HG03064 (cell line): ENCODE data around the gene COX6A2.
"Not testable (repeated sequence)": the region's sequence is repeated elsewhere in the genome, so short reads cannot be mapped to it uniquely, and the experiment has no call there.

ENCODE experiments used
- ATAC-seq: cut with Tn5 transposase; IDR thresholded peaks from one replicate; pipeline ENCODE4 v1.9.1; 2021; ENCODE audit warnings: low read depth; ENCODE audit not compliant: unreplicated experiment

COX6A2 gene

DNA sequence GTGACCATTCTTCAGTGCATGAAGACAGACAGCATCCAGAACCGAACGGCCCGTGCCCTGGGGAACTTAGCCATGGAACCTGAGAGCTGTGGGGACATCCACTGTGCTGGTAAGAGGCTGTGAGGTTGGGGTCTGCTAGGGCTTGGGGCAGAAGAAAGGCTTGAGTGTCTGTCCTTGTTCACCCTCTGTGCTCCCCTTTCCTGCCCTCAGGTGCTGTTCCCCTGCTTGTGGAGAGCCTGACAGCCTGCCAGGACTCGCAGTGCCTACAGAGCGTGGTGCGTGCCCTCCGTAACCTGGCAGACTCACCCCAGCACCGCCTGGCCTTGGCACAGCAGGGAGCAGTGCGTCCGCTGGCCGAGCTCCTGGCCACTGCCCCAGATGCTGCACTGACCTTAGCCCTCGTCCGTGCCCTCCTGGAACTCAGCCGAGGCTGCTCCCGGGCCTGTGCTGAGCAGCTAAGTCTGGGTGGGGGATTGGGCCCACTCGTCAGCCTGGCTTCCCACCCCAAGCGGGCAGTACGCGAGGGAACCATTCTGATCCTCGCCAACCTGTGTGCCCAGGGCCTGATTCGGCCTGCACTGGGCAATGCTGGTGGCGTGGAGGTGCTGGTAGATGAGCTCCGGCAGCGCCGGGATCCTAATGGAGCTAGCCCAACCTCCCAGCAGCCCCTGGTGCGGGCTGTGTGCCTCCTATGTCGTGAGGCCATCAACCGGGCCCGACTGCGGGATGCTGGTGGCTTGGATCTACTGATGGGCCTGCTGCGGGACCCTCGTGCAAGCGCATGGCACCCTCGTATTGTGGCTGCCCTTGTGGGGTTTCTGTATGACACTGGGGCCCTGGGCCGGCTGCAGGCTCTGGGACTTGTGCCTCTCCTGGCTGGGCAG lies 34.0 kb upstream of the COX6A2 start:
- no peak for ATAC-seq

DNA sequence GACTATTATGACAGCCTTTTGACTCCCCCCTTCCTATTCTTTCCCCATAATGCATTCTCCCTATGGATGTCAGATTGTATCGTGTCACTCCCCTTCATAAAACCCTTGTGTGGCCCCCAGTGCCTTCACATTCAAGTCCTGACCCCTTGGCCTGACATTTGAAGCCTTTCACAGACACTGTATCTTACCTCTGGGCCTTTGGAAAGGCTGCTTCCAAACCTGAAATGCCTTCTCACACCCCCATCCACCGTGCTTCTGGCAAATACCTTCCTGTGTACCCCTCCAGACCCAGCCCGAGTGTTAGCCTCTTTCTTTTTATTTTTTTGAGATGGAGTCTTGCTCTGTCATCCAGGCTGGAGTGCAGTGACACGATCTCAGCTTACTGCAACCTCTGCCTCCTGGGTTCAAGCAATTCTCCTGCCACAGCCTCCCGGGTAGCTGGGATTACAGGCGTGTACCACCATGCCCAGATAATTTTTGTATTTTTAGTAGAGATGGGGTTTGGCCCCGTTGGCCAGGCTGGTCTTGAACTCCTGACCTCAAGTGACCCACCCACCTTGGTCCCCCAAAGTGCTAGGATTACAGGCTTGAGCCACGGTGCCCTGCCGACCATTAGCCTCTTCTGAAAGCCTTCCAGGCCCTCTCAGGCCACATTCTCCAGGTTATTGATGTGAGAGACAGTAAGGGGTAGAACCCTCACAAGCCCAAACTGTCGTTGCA lies 33.2 kb upstream of the COX6A2 start:
- ATAC-seq = no peak

DNA sequence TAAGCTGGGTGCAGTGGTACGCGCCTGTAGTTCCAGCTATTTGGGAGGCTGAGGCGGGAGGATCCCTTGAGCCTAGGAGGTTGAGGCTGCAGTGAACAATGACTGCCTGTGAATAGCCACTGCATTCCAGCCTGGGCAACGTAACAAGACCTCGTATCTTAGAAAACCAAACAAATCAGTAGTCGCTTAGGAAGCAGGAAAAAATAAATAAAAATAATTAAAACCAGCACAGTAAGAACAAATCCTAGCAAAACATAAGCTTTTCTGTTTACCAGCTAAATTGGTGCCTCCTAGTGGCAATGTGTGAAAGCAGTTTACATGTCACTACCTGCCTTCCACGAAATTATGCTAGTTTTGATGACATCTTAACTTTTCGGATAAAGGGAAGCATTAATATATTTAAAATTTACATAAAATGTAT lies 32.4 kb upstream of the COX6A2 start:
- ATAC-seq = no peak

DNA sequence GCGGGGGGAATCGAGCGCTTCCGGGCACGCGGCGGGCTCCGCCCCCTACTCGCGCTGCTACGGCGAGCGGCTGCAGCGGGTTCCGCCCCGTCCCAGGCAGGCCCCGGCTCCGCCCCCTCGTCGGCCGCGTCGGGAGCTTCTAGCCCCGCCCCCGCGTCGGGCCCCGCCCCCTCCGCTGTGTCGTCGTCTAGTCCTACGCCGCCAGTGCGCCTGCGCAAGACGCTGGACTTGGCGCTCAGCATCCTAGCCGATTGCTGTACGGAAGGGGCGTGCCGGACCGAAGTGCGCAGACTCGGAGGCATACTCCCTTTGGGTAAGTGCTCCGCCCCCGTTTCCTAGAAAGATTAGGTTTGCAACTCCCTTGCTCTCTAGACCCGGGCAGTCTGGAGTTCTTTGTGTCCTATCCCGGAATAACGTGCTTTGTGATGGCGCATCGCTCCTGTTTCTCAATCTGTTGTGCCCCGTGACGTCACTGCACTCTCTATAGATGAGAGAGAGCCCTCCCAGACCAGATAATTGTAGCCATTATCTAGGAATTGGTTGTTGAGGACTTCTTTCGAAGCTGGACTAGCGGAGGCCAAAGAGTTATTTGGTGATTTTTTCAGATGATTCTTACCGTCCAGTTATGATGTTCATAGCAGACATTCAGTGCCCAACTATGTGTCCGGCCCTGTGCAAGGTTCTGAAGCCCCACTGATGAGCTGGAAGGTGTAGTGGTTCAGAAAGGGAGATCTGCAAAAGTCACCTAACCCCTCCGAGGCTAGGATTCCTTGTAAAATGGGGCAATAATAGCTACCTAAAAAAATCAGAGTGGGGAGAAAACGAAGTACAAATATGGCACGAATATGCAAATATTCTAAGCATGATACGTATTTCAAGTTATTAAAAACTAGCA lies 31.8 kb upstream of the COX6A2 start:
- peak; percentile 66 for ATAC-seq

DNA sequence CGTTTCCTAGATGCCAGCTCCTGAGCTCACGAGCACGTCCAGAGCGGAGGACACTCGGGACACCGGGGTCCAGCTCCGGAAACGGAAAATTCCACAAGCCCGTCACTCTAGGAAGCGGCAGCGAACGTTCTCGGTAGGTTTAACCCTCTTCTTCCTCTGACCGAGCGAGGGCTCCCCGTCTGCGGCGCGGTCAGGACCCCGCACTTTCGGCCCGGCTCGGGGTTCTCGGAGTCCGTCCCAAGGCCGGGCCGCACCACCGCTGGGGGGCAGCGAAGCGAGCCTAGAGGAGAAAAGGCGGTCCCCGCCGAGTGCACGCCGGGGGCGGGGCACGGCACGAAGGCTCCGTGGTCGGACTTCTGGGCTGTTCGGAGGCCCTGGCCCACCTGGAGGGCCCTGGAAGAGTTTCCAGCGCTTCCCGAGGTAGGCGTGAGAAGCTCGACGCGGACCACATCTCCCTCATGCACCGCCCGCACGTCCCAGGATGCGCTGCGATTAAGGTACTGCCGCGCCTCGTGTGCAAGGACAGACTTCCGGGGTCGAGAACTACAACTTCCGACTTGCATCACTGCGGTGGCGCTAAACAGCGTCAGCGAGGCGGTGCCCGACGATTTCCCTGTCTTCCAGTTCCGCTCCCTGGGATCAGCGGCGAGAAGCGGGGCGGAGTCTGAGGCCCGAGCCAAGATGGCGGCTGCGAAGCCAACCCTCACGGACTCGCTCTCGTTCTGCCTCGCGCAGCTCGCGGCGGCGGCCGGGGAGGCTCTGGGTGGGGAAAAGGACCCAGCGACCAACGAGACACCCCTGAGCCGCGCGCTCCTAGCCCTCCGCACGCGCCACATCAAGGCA lies 30.9 kb upstream of the COX6A2 start, which contains the start of gene ARMC5:
TSS of gene ARMC5 (plus strand) at position 658 of the 843 bp plus-strand sequence. CDS start at position 682, 24 bp downstream.
- peak; percentile 73 for ATAC-seq

DNA sequence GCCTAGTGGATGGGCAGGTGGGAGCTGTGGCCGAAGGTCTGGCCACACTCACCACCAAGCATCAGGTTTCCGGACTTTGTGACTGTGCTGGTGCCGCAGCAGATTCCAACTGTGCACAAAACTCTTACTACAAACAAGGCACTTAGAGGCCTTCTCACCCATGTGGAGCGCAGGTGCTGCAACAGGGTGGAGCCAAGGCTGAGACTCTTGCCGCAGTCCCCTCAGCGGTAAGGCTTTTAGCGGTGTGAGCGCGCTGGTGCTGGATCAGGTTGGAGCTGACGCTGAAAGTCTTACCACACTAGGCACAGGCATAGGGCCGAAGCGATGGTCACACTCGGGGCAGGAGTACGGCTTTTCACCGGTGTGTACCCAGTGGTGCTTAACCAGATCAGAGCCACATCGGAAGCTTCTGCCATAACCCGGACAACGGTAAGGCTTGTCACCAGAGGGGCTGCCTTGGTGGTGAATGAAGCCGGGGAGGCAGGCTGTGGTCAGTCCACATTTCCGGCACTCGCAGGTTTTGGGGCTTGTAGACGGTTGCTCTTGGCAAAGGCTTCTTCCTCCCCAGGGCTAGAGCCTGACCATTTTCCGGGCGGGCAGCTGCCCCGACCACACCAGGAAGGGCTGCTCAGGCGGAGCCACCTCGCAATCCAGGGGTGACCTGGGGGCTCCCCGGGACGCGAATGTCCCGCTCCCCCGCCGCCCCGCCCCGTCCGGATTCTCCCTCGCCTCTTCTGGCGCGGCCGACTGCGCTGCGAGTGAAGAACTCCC lies 30.1 kb upstream of the COX6A2 start:
- no peak for ATAC-seq

DNA sequence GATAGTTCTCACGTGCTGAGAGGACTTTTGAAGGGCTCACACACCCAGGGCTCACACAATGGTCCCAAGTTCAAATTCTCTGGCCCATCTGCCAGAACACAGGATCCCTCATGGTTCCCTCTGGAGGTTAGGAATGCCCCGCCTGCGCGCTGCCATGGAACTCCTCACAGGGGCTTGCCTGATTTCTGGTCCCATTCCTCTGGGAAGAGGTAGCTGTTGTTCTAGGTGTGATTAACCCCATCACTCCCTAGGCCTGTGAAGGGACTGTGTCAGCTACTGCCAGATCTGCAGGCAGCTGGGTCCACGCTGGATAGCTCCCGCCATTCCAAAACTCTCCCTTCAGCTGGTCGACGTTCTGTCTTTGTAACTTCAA lies 28.8 kb upstream of the COX6A2 start:
- no peak for ATAC-seq

DNA sequence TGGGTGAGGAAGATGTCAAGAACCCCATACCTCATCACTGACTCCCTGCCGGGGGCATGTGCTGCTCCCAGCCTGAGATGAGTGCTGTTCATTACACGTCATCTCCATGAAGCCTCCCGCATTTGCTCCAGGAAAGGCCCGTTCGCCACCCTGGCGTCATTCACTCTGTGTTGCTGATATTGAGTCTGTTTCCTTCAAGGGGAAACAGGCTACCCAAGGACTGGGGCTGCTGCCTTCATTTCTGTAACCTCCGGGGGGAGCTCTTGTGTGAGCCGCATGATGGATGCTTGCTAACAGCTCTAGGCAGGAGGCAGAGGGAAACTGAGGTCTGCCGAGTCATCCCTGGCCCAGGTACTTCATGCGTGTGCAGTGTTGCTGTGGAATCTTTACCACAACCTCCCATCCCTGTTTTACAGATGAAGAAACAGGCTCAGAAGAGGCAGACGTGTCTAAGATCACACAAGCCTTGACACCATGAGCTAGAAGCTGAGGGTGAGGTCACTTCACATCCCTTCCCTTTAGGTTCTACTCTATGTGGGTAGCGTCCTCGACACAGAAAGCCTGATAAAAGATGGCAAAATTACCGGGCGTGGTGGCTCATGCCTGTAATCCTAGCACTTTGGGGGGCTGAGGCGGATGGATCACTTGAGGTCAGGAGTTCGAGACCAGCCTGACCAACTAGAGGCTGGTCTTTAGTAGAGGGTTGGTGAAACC lies 27.6 kb upstream of the COX6A2 start:
- no peak for ATAC-seq

DNA sequence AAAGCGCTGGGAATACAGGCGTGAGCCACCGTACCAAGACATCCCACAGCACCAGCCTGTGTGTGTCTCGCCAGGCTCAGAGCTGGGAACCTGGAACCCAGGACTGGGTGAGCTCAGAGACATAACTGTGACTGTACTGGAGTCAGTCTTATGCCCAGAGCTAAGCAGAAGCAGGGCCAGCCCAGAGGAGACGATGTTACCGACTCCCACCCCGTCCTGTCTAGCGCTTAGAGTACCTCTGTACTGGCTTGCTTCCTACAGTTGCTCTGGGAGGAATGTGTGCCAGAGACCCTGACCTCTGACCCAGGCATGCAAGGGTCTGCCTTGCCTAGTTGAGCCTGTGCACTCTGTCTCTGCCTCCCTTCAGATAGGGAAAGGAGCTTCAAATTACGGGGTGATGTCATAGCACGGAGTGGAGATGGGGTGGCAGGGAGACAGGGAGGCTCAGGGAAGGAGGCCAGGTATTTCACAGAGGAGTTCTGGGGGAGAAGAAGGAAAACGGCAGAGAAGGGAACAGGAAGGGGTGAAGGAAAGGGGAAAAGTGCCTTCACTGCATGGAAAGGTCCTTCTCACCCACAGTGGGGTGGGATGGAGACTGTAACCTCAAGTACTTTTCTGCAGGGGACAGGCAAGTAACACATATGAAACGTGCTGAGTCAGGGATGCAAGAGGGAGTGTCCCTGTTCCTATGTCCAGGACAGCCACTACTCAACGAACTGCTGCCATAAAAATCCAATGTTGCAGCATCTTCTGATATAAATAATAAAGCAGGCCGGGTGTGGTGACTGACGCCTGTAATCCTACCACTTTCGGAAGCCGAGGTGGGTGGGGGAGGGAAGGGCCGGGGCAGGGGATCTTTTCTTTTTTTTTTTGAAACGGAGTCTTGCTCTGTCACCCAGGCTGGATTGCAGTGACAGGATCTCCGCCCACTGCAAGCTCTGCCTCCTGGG lies 25.4 kb upstream of the COX6A2 start:
- no peak for ATAC-seq

DNA sequence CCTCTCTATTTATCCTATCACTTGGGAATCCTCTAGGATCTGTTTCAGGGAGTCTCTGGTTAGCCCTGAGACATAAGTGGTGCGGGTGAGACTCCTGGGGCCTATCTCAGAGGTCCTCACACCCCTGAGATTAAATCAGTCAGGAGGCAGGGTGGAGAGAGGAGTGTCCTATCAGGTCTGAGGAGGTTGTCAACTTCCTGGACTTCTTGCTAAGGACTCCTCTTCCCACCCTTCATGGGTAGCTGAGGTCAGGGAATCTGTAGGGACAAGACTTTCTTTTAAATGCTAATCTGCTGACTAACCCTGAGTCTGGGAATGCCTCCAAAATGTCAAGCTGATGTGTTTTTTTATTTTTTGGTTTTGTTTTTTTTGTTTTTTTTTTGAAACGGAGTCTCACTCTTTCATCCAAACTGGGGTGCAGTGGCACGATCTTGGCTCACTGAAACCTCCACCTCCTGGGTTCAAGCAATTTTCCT lies 24.5 kb upstream of the COX6A2 start:
- ATAC-seq = no peak

DNA sequence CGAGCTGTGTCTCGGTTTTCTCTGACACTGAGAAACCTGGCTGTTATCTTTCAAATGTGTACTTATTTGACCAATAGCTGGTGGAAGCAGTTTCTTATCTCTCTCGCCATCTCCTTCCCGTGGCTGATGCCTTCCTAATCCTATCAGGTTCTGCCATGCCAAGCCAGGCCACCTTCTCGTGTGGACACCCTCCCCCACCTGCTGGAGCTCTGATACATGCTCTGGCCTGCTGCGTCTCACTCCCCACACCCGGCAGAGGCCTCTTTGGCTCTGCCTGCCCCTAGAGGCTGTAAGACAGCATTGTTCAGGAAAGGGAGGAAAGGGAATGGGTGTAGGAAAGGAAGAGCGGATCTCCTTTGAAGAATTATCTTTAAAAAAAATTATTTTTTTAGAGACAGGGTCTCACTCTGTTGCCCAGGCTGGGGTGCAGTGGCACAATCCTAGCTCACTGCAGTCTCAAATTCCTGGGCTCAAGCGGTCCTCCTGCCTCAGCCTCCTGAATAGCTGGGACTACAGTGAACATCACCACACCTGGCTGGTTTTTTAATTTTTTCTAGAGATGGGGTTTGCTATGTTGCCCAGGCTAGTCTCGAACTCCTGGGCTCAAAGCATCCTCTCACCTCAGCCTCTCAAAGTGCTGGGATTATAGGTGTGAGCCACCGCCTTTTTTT lies 23.7 kb upstream of the COX6A2 start:
- no peak for ATAC-seq

DNA sequence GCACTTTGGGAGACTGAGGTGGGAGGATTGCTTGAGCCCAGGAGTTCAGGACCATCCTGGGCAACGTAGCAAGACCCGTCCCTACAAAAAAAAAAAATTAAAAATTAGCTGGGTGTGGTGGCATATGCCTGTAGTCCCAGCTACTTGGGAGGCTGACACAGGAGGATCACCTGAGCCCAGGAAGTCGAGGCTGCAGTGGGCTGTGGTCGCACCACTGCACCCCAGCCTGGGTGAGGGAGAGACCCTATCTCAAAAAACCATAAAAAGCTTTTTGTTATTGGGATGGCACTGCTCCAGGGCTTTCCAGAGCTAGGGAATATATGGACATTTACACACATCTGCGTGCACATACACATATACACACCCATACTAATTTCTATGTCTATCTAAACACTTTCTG lies 23.0 kb upstream of the COX6A2 start:
- no peak for ATAC-seq

DNA sequence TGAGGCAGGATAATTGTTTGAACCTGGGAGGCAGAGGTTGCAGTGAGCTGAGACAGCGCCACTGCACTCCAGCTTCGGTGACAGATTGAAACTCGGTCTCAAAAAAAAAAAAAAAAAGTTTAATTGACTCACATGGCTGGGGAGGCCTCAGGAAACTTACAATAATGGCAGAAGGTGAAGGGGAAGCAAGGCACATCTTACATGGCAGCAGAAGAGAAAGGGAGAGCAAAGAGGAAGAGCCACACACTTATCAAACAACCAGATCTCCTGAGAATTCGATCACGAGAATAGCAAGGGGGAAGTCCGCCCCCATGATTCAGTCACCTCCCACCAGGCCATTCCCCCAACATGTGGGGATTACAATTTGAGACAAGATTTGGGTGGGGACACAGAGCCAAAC lies 17.8 kb upstream of the COX6A2 start:
- ATAC-seq = not testable (repeated sequence)

DNA sequence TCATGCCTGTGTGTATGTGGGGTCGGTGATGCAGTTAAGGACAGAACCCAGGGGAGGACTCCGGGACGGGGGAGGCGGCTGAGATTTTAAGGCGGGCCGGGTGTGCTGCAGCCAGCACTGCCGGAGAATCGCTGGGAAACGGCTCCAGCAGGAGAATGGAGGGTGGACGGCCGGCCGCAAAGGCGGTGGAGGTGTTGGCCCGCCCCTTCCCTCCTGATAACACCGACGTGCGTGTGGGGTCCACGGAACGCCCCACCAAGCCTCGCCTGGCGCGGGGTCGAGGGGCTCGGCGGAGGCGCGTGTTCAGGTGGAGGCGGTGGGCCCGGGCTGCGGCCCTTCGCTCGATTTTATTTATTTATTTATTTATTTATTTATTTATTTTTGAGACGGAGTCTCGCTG lies 13.8 kb upstream of the COX6A2 start:
- ATAC-seq = no peak

DNA sequence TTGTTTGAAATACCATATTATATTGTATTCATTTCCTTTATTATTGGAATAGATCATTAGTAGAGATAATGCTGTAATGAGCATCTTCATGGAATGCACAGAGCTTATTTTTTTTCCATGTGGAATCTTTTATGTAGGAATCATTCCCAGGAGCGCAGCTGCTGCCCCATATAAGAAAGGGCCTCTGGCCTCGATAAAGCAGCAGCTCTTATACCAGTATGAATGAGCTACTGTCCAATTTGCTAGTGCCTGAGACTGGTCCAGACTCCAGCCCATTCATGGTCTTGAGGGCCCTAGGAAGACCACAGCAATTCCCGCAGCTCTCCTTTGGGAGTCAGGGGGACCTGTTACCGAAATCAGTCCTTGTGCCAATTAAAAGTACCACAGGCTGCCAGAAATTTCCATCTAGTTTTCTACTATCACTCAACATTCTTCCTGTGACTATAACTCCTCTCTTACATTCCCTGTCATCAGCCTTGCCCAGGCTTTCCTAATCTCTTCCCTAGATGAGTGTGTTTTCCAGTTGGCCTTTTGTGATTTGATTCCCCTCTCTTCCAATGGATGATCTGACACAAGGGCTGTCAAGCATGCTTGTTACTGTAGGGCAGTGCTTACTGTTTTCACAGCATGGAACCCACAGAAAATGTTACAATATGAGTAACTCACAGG lies 12.5 kb upstream of the COX6A2 start:
- no peak for ATAC-seq

DNA sequence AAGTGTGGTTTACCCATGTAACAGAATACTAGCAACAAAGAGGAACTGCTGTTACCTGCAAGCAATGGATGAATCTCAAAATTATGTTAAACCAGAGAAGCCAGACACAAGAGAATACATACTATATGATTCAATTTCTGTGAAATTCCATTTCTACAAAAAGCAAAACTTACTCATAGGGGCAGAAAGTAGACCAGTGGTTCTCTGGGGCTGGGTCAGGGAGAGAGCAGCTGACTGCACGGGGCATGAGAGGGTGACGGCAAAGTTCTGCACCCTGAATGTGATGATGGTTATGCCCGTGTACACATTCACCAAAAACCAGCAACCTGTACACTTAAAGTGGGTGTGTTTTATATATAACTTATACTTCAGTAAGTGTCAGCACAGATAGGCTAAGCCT lies 11.4 kb upstream of the COX6A2 start:
- no peak for ATAC-seq
